GM12873 (cell line): ENCODE measurements around the gene SP3.

Experiments used
- TF ChIP-seq, protein P1 (sequence below): IDR thresholded peaks from 2 replicates; pipeline ENCODE4 v1.5.1; 2012; ENCODE audit warnings: low read depth, mild to moderate bottlenecking, moderate library complexity, low read length, control low read depth; ENCODE audit not compliant: insufficient read depth; ENCODE audit errors: missing control alignments

Gene SP3

DNA sequence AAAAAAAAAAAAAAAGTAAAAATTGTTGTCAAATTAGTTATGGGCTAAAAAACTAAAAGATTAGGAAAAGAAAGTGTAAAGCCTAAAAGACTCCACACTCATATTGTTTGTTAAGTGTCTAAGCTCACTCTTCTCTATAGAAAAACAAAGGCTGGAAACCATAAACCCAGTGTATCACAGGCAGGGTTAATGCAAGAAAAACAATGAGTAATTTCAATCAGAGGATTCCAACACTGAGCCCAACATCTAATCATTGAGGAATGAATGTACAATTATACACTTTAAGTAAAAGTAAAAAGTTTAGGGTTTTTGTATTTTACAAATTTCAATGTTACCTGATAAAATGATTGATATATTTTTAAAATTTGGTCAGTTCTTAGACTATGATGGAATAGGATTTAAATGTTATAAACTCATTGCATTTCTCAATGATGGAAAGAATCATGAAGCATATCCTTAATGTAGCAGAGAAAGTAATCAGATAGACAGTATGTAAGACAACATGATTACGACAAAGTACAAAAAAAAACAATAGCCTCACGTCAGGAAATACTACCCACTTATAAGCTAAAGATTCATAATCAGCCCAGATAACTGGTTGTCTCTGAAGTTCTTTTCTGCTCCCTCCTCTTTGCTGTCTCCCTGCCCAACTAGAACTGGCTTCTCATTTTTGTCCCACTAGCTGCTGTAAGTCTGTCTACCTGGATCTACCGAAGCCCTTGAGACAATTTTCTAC is 44.5 kb upstream of the SP3 start:
- TF ChIP-seq, protein P1, sequence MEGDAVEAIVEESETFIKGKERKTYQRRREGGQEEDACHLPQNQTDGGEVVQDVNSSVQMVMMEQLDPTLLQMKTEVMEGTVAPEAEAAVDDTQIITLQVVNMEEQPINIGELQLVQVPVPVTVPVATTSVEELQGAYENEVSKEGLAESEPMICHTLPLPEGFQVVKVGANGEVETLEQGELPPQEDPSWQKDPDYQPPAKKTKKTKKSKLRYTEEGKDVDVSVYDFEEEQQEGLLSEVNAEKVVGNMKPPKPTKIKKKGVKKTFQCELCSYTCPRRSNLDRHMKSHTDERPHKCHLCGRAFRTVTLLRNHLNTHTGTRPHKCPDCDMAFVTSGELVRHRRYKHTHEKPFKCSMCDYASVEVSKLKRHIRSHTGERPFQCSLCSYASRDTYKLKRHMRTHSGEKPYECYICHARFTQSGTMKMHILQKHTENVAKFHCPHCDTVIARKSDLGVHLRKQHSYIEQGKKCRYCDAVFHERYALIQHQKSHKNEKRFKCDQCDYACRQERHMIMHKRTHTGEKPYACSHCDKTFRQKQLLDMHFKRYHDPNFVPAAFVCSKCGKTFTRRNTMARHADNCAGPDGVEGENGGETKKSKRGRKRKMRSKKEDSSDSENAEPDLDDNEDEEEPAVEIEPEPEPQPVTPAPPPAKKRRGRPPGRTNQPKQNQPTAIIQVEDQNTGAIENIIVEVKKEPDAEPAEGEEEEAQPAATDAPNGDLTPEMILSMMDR: no peak

DNA sequence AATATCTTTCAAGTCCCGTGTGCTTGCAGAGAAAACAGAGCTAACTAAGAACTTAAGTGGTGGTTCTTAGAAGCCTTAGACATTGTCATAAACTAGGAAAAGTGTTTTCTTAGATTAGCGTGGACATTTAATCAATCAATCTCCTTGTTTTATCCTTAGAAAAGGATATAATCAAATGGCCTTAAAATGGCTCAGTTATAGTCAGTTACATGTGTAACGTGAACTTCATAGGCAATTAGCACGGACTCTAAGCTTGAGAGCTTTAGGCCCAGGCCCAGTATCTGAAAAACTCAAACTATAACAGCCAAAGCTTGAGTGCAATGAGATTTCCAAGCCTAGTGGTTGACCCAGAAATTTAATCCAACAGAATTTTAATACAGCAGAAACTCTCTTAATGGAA is 43.5 kb upstream of the SP3 start:
- TF ChIP-seq, protein P1: no peak

DNA sequence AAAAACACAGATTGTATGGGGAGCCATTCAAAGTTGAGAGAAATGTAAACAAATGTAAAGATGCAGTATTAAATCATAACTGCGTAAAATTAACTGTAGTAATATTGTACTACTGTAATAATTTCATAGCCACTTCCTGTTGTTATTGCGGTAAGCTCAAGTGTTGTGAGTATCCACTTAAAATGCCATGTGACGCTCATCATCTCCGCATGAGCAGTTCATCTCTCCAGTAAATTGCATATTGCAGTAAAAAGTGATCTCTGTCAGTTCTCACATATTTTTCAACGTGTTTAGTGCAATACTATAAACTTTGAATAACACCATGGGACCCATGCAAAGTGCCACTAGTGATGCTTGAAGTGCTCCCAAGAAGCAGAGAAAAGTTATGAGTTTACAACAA is 41.8 kb upstream of the SP3 start:
- TF ChIP-seq, protein P1: no peak

DNA sequence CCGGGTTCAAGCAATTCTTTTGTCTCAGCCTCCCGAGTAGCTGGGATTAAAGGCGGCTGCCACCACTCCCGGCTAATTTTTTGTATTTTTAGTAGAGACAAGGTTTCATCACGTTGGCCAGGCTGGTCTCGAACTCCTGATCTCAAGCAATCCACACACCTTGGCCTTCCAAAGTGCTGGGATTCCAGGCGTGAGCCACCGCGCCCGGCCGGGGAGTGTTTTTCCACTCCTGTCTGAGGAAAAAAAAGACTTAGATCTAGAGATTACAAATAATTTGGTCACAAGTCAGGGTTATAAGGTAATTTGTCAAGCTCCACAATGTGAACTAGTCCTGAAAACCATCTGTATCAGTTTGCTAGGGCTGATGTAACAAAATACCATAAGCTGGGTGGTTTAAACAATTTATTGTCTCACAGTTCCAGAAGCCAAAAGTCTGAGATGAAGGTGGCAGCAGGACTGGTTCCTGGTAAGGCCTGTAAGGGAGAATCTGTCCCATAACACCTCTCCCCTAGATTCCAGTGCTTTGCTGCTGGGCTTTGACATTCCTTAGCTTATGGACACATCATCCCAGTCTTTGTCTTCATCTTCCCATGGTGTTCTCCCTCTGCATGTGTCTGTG is 40.7 kb upstream of the SP3 start:
- TF ChIP-seq, protein P1: no peak

DNA sequence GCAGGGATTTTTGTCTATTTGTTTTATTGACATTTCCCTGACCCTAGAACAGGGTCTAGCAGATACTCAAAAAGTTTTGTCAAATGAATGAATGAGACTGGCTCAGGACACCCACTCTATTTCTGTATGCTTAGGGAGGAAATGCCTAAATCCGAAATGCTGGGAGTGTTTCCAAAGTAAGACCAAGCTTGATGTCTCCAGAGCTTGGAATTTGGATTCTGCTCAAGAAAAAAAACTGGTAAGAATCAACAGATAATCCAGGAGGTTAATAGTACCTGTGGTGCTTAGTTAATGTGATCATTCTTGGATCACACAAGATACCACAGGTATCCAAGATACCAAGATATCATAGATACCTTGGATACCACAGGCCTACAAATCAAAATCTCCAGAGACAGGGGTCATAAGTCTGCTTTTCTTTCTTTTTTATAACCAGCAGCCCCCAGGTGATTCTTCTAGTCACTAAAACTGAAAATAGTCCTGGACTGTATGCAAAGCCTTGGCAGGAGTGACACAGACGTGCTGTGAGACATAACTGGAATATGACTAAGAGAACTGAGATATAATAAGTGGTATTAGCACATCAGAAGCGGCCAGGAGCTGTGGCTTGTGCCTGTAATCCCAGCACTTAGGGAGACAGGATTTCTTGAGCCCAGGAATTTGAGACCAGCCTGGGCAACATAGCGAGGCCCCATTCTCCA is 39.9 kb upstream of the SP3 start:
- TF ChIP-seq, protein P1: no peak

DNA sequence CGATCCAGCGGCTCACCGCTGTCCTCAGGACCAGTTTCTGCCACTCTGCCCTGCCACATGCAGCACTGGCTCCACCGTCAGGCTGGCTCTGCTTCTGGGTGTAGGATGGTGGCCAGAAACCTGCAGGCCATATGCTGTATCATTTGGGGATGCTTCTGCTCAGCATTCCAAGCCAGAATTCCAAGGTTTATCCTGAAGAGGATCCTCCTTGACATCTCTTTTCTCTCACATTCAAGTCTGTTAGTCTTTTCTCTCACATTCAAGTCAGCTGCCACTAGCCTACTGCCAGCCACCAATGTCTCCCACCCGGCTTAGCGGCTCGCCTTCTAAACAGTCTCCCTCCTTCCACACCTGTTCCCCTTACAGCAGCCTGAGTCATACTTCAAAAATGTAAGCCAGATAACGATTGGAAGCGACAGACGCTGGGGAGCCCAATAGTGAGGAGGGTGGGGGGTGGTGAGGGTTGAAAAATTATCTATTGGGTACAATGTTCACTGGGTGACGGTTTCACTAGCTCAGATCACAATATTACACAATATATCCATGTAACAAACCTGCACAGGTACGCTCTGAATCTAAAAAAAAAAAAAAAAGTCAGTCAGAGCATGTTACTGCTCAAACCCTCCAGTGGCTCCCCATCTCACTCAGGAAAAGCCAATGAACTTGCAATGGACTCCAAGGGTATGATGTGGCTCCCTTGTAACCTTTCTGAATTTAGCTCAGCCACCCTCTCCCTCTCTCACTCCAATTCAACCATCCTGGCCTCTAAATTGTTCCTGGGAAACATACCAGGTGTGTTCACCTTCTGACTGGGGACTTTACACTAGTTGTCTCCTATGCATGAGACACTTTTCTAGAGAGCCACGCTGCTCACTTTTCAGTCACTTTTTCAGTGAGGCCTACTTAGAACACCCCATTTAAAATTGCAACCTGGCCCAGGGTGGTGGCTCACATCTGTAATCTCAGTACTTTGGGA is 38.8 kb upstream of the SP3 start:
- TF ChIP-seq, protein P1: no peak

DNA sequence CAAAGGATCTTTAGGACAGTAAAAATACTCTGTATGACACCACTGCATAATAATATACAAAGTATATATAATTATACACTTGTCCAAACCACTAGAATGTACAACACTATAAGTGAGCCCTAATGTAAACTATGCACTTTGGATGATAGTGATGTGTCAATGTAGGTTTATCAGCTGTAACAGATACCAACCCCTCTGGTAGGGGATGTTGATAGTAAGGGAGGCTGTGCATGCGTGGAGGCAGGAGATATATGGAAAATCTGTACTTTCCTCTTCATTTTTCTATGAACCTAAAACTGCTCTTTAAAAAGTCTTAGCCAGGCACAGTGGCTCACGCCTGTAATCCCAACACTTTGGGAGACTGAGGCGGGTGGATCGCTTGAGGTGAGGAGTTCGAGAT is 37.5 kb upstream of the SP3 start:
- TF ChIP-seq, protein P1: no peak
